ENCODE measurements around the gene RAD21L1.

The RAD21L1 gene

DNA sequence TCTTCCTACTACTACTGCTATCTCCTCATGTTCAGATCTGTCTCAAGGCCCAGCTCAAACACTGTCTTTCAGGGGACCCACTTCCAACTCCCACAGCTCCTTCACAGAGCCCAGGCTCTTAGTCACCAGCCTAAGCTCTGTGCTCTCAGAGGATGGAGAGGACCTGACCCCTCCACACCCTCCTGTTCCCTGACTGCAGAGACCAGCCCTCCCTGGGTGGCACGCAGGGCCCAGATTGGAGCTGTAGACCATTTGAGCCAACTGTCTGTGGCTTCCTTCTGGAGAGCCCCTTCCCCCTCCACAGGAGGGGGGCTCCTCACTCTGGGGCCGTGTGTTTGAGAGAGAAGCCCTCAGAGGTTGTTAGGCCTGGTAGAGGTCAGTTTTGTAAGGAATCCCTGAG lies 50.1 kb downstream of the RAD21L1 start:
- TF ChIP-seq, protein P1, sequence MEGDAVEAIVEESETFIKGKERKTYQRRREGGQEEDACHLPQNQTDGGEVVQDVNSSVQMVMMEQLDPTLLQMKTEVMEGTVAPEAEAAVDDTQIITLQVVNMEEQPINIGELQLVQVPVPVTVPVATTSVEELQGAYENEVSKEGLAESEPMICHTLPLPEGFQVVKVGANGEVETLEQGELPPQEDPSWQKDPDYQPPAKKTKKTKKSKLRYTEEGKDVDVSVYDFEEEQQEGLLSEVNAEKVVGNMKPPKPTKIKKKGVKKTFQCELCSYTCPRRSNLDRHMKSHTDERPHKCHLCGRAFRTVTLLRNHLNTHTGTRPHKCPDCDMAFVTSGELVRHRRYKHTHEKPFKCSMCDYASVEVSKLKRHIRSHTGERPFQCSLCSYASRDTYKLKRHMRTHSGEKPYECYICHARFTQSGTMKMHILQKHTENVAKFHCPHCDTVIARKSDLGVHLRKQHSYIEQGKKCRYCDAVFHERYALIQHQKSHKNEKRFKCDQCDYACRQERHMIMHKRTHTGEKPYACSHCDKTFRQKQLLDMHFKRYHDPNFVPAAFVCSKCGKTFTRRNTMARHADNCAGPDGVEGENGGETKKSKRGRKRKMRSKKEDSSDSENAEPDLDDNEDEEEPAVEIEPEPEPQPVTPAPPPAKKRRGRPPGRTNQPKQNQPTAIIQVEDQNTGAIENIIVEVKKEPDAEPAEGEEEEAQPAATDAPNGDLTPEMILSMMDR (IDR thresholded peaks at IDR 0.05), result no peak
- no peak overlapping the region for H3K4me3 ChIP-seq
- no peaks in the 10 kb centered on the region for H3K27me3 ChIP-seq
- no peaks in the 10 kb centered on the region for H3K4me1 ChIP-seq
- intact Hi-C loops (cut with DNase I; ENCODE audit: low total_unique reads), result no loop called here
- H3K27ac ChIP-seq, result no peak overlapping the region
- H3K9me3 ChIP-seq, result no peaks in the 10 kb centered on the region
- H3K36me3 ChIP-seq, result peaks cover 0 to 8% (median 0%) of the 10 kb centered on the region in 3 donors
- DNase-seq, result no peak

DNA sequence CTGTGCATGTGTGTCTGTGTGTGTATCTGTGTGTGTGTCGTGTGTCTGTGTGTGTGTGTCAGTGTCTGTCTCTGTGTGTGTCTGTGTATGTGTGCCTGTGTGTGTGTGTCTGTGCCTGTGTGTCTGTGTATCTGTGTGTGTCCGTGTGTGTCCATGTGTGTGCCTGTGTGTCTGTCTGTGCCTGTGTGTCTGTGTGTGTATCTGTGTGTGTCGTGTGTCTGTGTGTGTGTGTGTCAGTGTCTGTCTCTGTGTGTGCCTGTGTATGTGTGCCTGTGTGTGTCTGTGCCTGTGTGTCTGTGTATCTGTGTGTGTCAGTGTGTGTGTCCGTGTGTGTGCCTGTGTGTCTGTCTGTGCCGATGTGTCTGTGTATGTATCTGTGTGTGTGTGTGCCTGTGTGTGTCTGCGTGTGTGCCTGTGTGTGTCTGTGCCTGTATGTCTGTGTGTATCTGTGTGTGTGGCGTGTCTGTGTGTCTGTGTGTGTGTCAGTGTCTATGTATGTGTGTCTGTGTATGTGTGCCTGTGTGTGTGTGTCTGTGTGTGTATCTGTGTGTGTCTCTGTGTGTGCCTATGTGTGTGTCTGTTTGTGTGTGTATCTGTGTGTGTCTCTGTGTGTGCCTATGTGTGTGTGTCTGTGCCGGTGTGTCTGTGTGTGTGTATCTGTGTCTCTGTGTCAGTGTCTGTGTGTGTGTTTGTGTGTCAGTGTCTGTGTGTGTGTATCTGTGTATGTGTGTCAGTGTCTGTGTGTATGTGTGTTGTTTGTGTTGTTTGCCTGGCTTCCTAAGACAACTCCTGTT lies 51.9 kb downstream of the RAD21L1 start:
- Histone ChIP-seq H3K4me1 (no peaks in the 10 kb centered on the region), H3K27ac (no peak overlapping the region), H3K36me3 (peaks cover 0 to 5% (median 0%) of the 10 kb centered on the region in 3 donors), H3K4me3 (no peak overlapping the region), H3K9me3 (no peaks in the 10 kb centered on the region), H3K27me3 (no peaks in the 10 kb centered on the region)
- intact Hi-C loops (cut with DNase I; ENCODE audit: low total_unique reads), result no loop called here
- TF ChIP-seq, protein P1 (IDR thresholded peaks at IDR 0.05), result no peak
- DNase-seq, result no peak

DNA sequence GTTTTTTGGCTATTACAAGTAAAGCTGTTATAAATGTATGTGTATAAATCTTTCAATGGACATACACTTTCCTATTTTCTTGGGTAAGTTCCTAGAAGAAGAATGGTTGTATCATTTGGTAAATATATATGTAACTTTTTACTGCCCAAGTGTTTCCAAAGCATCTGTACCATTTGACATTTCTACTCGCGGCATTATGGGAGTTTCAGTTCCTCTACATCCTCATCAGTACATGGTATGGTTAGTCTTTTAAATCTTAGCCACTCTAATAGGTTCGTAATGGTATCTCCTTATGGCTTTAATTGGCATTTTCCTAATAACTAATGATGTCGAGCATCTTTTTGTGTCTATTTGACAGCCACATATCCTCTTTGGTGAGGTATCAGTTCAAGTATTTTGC lies 53.1 kb downstream of the RAD21L1 start:
- Histone ChIP-seq H3K27ac (no peak overlapping the region), H3K4me1 (no peaks in the 10 kb centered on the region), H3K4me3 (no peak overlapping the region), H3K27me3 (no peaks in the 10 kb centered on the region), H3K36me3 (peaks cover 0 to 5% (median 0%) of the 10 kb centered on the region in 3 donors), H3K9me3 (no peaks in the 10 kb centered on the region)
- TF ChIP-seq, protein P1 (IDR thresholded peaks at IDR 0.05), result no peak
- no peak for DNase-seq
- intact Hi-C loops (cut with DNase I; ENCODE audit: low total_unique reads), result no loop called here

DNA sequence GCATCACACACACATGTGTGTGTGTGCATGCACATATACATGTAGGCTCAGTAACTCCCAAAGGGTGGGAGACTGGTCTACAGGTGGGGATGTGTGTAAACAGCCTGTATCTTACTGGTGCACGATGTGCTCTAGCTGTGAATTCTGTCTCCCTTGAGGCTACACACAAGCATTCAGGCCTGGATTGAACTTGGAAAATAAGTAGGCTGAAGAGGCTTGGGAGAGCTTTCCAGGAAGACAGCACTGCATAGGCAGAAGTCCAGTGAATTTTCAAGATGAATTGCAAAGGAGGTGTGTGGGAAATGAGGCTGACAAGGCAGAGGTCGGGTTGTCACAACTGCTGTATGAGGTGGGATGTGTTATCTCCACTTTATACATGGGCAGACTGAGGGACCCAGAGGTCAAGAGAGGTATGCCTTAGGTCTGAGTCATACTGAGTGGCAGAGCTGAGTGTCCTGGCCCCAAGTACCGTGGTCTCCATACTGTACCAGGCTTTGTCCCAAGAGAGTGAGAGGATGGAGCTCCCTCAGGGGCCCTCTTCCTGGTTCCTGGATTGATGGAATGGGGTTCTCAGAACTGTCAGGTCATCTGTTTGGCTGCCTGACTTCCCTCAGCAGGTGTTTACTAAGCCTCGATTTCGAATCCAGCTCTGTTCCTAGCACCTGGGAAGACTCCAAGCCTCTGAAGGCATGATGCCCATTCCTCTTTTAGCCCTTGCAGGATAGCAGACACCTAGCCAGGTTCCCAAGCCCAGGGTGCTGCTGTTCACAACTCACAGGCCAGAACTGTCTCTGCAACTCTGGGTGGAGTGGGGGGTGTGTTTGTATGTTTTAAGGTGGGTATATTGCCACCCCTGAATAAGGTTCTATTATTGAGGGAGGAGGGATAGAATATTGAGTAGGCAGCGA lies 54.6 kb downstream of the RAD21L1 start:
- intact Hi-C loops (cut with DNase I; ENCODE audit: low total_unique reads), result no loop called here
- no peak overlapping the region for H3K27ac ChIP-seq
- H3K9me3 ChIP-seq, result no peaks in the 10 kb centered on the region
- no peaks in the 10 kb centered on the region for H3K4me1 ChIP-seq
- DNase-seq, result no peak
- no peaks in the 10 kb centered on the region for H3K27me3 ChIP-seq
- H3K4me3 ChIP-seq, result no peak overlapping the region
- H3K36me3 ChIP-seq, result peaks cover 0 to 5% (median 0%) of the 10 kb centered on the region in 3 donors
- TF ChIP-seq, protein P1 (IDR thresholded peaks at IDR 0.05), result no peak

DNA sequence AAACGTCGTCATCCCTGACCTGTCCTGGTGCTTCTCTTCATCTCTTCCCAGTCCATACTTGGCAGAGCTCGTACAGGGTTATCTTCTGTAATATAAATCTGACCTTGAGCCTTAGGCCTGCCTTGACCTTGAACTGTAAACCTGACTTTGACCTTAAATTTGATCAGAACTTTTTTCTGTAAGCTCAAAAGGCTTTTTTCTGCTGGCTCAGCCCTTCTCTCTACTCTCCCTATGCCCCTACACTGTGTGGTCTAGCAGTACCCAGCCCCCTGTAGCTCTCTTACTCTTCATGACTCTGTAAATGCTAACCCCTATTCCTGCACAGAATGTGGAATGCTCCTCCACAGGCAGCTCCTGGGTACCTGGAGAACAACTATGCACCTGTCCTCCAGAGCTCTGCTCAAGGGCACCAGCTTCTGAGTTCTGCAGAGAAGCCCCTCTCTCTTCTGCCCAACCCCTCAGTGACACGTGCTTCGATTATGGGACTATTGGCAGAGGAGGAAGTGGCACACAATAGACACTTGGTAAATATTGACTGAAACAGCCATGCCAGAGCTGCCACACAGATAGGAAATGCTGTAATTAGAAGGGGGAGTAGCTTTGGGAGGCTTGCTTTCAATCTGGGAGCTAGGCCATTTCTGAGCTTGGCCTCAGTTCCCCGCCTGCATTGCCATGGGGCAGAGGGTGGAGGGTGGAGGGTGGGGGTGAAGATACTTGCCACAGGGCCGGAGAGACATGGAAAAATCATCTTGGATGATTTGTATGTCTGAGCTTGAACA lies 55.6 kb downstream of the RAD21L1 start:
- TF ChIP-seq, protein P1 (IDR thresholded peaks at IDR 0.05), result no peak
- no peaks in the 10 kb centered on the region for H3K27me3 ChIP-seq
- no peak for DNase-seq
- H3K4me3 ChIP-seq, result no peak overlapping the region
- H3K27ac ChIP-seq, result no peak overlapping the region
- intact Hi-C loops (cut with DNase I; ENCODE audit: low total_unique reads), result no loop called here
- peaks cover 0 to 5% (median 0%) of the 10 kb centered on the region in 3 donors for H3K36me3 ChIP-seq
- H3K4me1 ChIP-seq, result no peaks in the 10 kb centered on the region
- H3K9me3 ChIP-seq, result no peaks in the 10 kb centered on the region

Data from tibial artery (tissue), 4 donors.